Endothelial cell of umbilical vein (primary cell): ENCODE results near the gene PBOV1. TPM values are rescaled to one million over a fixed set of nuclear protein-coding genes. Genes with fewer than 3 reads are reported as not detected.

Experiments
- BruUV-seq: library from RNA; stranded (reverse); fragments of 400-500 nt; replicated peaks from 2 replicates; lab custom pipeline; 2021; lab: Mats Ljungman, UMichigan
- CTCF ChIA-PET: fragments of 300-600, 350-600 bp; sonication (Branson Sonifier 250); formaldehyde crosslinking; loops from one replicate; lab custom pipeline; 2021; ENCODE audit warnings: antibody characterized with exemption, inconsistent platforms; lab: Charles Lee
- POLR2A ChIA-PET: fragments of 300-600, 350-600 bp; sonication (Branson Sonifier 250); formaldehyde crosslinking; loops from one replicate; lab custom pipeline; 2021; ENCODE audit warnings: antibody characterized with exemption, inconsistent platforms; lab: Charles Lee
- DNase-seq: peaks from one replicate; pipeline ENCODE4 v3.0.0-alpha.2; 2011; ENCODE audit warnings: low read depth, low spot score
- FAIRE-seq: peaks from 2 replicates; lab custom pipeline; 2011; peaks lifted over from hg19 to GRCh38; lab: Jason Lieb, UNC
- H2AFZ ChIP-seq: 2 replicates; pipeline ENCODE4 v1.6.0; 2012; ENCODE audit warnings: low read depth, low read length, control low read depth, inconsistent platforms
- H3K27ac ChIP-seq: 2 replicates; pipeline ENCODE4 v1.5.1; 2011; ENCODE audit warnings: low read depth, mild to moderate bottlenecking, control low read depth, low read length, moderate library complexity; ENCODE audit not compliant: insufficient read depth
- H3K27me3 ChIP-seq, 2 experiments: 2 replicates each; pipeline versions ENCODE4 v1.6.0 to v1.6.1; 2011; ENCODE audit warnings: low read length in 2 of 2, mixed read lengths in 1 of 2; ENCODE audit not compliant: control insufficient read depth in 2 of 2, insufficient read depth in 2 of 2
- H3K36me3 ChIP-seq, 2 experiments: 2 replicates in 1 of 2; 3 replicates in 1 of 2; pipeline ENCODE4 v1.5.1; 2011; ENCODE audit warnings: low read length in 2 of 2, mild to moderate bottlenecking in 1 of 2, moderate library complexity in 1 of 2; ENCODE audit not compliant: control insufficient read depth in 2 of 2, insufficient read depth in 2 of 2; ENCODE audit errors: extremely low read depth in 1 of 2
- H3K4me1 ChIP-seq: 3 replicates; pipeline ENCODE4 v1.5.1; 2011; ENCODE audit warnings: mild to moderate bottlenecking, low read length; ENCODE audit not compliant: control insufficient read depth, insufficient read depth; ENCODE audit errors: extremely low read depth
- H3K4me2 ChIP-seq: 2 replicates; pipeline ENCODE4 v1.6.1; 2011; ENCODE audit warnings: low read length, control low read depth, mixed read lengths; ENCODE audit not compliant: insufficient read depth
- H3K4me3 ChIP-seq, 3 experiments: fragments of 200-600 bp in 1 of 3; sonication (generic), shearing (Covaris generic) in 1 of 3; replicated peaks in 1 of 3; 2 replicates each; pipeline ENCODE4 v1.5.1; 2011 to 2016; ENCODE audit warnings: control low read depth in 3 of 3, low read length in 3 of 3, mild to moderate bottlenecking in 2 of 3, inconsistent platforms in 1 of 3, low read depth in 1 of 3, moderate library complexity in 1 of 3; ENCODE audit not compliant: insufficient read depth in 1 of 3
- H3K79me2 ChIP-seq: 2 replicates; pipeline ENCODE4 v1.6.0; 2012; ENCODE audit warnings: low read length, inconsistent platforms; ENCODE audit not compliant: control insufficient read depth, insufficient read depth
- H3K9ac ChIP-seq: replicated peaks from 2 replicates; pipeline ENCODE3; 2011; ENCODE audit warnings: low read length, control low read depth; ENCODE audit not compliant: insufficient read depth; ENCODE audit errors: extremely low read depth
- H3K9me1 ChIP-seq: replicated peaks from 3 replicates; pipeline ENCODE4 v1.6.0; 2011; ENCODE audit warnings: mild to moderate bottlenecking, low read length; ENCODE audit not compliant: control insufficient read depth, insufficient read depth; ENCODE audit errors: extremely low read depth
- H3K9me3 ChIP-seq: replicated peaks from 2 replicates; pipeline ENCODE4 v1.5.1; 2012; ENCODE audit warnings: low read length, inconsistent platforms; ENCODE audit not compliant: control insufficient read depth, insufficient read depth
- H4K20me1 ChIP-seq: replicated peaks from 2 replicates; pipeline ENCODE3; 2011; ENCODE audit warnings: mild to moderate bottlenecking, low read length; ENCODE audit not compliant: control insufficient read depth, insufficient read depth; ENCODE audit errors: extremely low read depth
- EZH2 ChIP-seq: IDR thresholded peaks from 2 replicates; pipeline ENCODE4 v1.6.1; 2012; ENCODE audit warnings: borderline replicate concordance, low read depth, mild to moderate bottlenecking, moderate library complexity, low read length, inconsistent platforms; ENCODE audit not compliant: severe bottlenecking
- FOS ChIP-seq: IDR thresholded peaks from 2 replicates; pipeline ENCODE4 v1.6.1; 2011; ENCODE audit warnings: mild to moderate bottlenecking, low read length, moderate library complexity, borderline replicate concordance; ENCODE audit not compliant: insufficient read depth
- GATA2 ChIP-seq: IDR thresholded peaks from 2 replicates; pipeline ENCODE4 v1.7.0; 2011; ENCODE audit warnings: low read depth, mild to moderate bottlenecking, moderate library complexity, mixed read lengths, low read length; ENCODE audit not compliant: insufficient read length, insufficient read depth
- JUN ChIP-seq: IDR thresholded peaks from 2 replicates; pipeline ENCODE4 v1.6.1; 2011; ENCODE audit warnings: borderline replicate concordance, low read depth; ENCODE audit not compliant: insufficient read length, insufficient read depth
- MYC ChIP-seq: IDR thresholded peaks from one replicate; pipeline ENCODE4 v1.6.1; 2011; ENCODE audit warnings: mild to moderate bottlenecking, low read depth, low read length
- POLR2A ChIP-seq: IDR thresholded peaks from 2 replicates; pipeline ENCODE4 v1.6.1; 2012; ENCODE audit warnings: low read depth, mild to moderate bottlenecking, control low read depth, low read length
- POLR2AphosphoS5 ChIP-seq: IDR thresholded peaks from 2 replicates; pipeline ENCODE4 v1.6.1; 2012; ENCODE audit warnings: low read depth, mild to moderate bottlenecking, control low read depth, low read length, moderate library complexity; ENCODE audit not compliant: insufficient read depth
- dilution Hi-C: fragments of 300-500 bp; cut with MboI; formaldehyde crosslinking; loops from one replicate; pipeline ENCODE4 v1.15.0; 2019; ENCODE audit warnings: low sequenced_read_pairs; ENCODE audit not compliant: extremely low pct_ligation_motif_present
- intact Hi-C: fragments of 100-400 bp; cut with micrococcal nuclease; formaldehyde crosslinking; loops from one replicate; pipeline ENCODE4 v1.10.0; 2022
- polyA plus RNA-seq, 4 experiments: library from polyadenylated mRNA; depleted of rRNA in 3 of 4; stranded (reverse) in 3 of 4; unstranded in 1 of 4; fragments of >200 nt; gene quantifications; 2 replicates each; pipeline versions ENCODE4 v1.2.1 to v1.2.3, GENCODE V29; 2011 to 2012; ENCODE audit warnings: missing spikeins in 1 of 4
- total RNA-seq: library from RNA; stranded (reverse); gene quantifications from 2 replicates; pipeline ENCODE4 v1.2.3, GENCODE V29; 2021
- TF ChIP-seq, protein P1 (sequence below): IDR thresholded peaks from 2 replicates; pipeline ENCODE4 v1.6.1; 2011; ENCODE audit not compliant: insufficient read depth, insufficient read length
- TF ChIP-seq, protein P2 (sequence below), 2 donors: IDR thresholded peaks; 1 replicate in 1 of 2; 2 replicates in 1 of 2; pipeline ENCODE4 v1.5.1; 2011; ENCODE audit warnings: low read length in 2 of 2, mild to moderate bottlenecking in 2 of 2, moderate library complexity in 2 of 2, control low read depth in 1 of 2, inconsistent platforms in 1 of 2, low read depth in 1 of 2; ENCODE audit not compliant: insufficient read depth in 1 of 2; ENCODE audit errors: extremely low read depth in 1 of 2

The PBOV1 gene
- total and polyA plus RNA-seq, 2 donors (not counting 3 experiments of a cell fraction or from before 2014, with no cell fraction given), result not detected

DNA sequence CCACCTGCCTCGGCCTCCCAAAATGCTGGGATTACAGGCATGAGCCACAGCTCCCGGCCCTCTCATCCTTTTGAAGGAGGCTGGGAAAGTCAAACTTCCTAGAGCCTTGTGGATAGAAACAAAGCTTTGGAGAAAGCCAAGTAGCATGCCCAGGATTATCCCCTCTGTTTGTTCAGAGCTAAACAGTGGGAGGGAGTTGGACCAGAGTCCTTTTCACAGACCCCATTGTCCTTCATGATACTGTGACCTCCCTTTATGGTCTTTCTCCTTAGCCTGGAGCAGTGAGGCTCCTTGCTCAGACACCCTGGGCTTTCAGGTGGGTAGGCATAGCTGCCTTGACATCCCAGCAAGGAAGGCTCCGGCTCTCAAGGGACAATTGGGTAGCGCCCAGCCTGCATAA lies 31.1 kb downstream of the PBOV1 start:
- Histone ChIP-seq H3K4me1 (no peaks in the 10 kb centered on the region), H3K36me3 (no peaks in the 10 kb centered on the region), H3K4me2 (no peak overlapping the region), H3K4me3 (no peak overlapping the region), H2AFZ (no peak overlapping the region), H3K9me3 (no peaks in the 10 kb centered on the region), H3K27ac (no peak overlapping the region), H3K9me1 (no peaks in the 10 kb centered on the region), H3K27me3 (no peaks in the 10 kb centered on the region), H3K79me2 (no peaks in the 10 kb centered on the region), H3K9ac (no peak overlapping the region), H4K20me1 (no peaks in the 10 kb centered on the region)
- CTCF ChIA-PET, result no interaction called here
- TF ChIP-seq JUN, result no peak
- TF ChIP-seq MYC, result no peak
- no peak for TF ChIP-seq EZH2
- no peak for TF ChIP-seq POLR2A
- no peak for TF ChIP-seq GATA2
- no peak for TF ChIP-seq POLR2AphosphoS5
- TF ChIP-seq FOS, result no peak
- TF ChIP-seq, protein P1, sequence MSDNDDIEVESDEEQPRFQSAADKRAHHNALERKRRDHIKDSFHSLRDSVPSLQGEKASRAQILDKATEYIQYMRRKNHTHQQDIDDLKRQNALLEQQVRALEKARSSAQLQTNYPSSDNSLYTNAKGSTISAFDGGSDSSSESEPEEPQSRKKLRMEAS, result no peak
- TF ChIP-seq, protein P2, sequence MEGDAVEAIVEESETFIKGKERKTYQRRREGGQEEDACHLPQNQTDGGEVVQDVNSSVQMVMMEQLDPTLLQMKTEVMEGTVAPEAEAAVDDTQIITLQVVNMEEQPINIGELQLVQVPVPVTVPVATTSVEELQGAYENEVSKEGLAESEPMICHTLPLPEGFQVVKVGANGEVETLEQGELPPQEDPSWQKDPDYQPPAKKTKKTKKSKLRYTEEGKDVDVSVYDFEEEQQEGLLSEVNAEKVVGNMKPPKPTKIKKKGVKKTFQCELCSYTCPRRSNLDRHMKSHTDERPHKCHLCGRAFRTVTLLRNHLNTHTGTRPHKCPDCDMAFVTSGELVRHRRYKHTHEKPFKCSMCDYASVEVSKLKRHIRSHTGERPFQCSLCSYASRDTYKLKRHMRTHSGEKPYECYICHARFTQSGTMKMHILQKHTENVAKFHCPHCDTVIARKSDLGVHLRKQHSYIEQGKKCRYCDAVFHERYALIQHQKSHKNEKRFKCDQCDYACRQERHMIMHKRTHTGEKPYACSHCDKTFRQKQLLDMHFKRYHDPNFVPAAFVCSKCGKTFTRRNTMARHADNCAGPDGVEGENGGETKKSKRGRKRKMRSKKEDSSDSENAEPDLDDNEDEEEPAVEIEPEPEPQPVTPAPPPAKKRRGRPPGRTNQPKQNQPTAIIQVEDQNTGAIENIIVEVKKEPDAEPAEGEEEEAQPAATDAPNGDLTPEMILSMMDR (IDR thresholded peaks at IDR 0.05; ENCODE audit: extremely low read depth in 1 of 2, insufficient read depth in 1 of 2, low read depth in 1 of 2, low read length in 2 of 2), result no peak
- no peak for DNase-seq
- FAIRE-seq, result no peak
- POLR2A ChIA-PET, result no interaction called here
- BruUV-seq, result no TSS peak
- dilution Hi-C loops, result no loop called here
- intact Hi-C loops, result no loop called here
